ENCODE measurements around the gene KDM5B.

The KDM5B gene

GRCh38 chr1:202679406-202680177 lies 128.6 kb downstream of the KDM5B start:
- no peak for DNase-seq (ENCODE audit: low read depth)
- TF ChIP-seq, protein P1, sequence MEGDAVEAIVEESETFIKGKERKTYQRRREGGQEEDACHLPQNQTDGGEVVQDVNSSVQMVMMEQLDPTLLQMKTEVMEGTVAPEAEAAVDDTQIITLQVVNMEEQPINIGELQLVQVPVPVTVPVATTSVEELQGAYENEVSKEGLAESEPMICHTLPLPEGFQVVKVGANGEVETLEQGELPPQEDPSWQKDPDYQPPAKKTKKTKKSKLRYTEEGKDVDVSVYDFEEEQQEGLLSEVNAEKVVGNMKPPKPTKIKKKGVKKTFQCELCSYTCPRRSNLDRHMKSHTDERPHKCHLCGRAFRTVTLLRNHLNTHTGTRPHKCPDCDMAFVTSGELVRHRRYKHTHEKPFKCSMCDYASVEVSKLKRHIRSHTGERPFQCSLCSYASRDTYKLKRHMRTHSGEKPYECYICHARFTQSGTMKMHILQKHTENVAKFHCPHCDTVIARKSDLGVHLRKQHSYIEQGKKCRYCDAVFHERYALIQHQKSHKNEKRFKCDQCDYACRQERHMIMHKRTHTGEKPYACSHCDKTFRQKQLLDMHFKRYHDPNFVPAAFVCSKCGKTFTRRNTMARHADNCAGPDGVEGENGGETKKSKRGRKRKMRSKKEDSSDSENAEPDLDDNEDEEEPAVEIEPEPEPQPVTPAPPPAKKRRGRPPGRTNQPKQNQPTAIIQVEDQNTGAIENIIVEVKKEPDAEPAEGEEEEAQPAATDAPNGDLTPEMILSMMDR (conservative IDR thresholded peaks at IDR 0.05; ENCODE audit: low read length): no peak
- no peak overlapping the region for H3K4me3 ChIP-seq (ENCODE audit: low read length)

DNA sequence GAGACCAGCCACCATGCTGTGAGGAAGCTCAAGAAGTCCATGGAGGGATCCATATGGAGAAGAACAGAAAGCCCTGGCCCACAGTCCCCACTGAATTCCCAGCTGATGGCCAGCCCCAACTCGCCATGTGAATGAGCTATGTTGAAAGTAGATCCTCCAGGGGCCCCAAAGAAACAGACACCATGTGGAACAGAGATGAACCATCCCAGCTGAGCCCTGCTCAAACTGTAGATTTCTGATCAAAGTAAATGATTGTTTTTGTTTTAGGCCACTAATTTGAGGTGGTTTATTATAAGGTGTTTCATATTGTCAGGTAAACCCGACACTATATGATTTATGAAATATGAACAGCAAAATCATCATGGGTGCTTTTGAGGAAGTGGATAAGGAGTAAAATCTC lies 130.8 kb downstream of the KDM5B start:
- DNase-seq (ENCODE audit: low read depth): no peak
- H3K4me3 ChIP-seq (ENCODE audit: low read length): no peak overlapping the region
- TF ChIP-seq, protein P1 (conservative IDR thresholded peaks at IDR 0.05; ENCODE audit: low read length): no peak

All from AG10803 (cell line).